ENCODE data around the gene HS3ST3B1.

DNA sequence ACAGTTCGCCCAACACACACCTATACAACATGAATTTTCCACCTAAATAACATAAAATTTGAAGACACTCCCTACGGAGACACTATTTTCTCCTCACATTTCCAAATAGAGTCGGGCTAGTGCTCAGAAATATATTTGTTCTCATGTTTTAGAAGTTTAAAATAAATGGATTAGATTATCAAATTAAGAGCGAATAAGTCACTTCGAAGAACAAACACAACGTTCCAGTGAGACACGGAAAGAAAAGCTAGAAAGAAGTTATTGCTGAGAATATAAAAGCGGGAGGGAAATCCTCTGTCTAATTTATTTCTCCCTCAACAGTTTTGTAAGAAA lies 2.0 kb upstream of the HS3ST3B1 start:
- TF ChIP-seq, protein P1, sequence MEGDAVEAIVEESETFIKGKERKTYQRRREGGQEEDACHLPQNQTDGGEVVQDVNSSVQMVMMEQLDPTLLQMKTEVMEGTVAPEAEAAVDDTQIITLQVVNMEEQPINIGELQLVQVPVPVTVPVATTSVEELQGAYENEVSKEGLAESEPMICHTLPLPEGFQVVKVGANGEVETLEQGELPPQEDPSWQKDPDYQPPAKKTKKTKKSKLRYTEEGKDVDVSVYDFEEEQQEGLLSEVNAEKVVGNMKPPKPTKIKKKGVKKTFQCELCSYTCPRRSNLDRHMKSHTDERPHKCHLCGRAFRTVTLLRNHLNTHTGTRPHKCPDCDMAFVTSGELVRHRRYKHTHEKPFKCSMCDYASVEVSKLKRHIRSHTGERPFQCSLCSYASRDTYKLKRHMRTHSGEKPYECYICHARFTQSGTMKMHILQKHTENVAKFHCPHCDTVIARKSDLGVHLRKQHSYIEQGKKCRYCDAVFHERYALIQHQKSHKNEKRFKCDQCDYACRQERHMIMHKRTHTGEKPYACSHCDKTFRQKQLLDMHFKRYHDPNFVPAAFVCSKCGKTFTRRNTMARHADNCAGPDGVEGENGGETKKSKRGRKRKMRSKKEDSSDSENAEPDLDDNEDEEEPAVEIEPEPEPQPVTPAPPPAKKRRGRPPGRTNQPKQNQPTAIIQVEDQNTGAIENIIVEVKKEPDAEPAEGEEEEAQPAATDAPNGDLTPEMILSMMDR (IDR thresholded peaks at IDR 0.05): no peak
- TF ChIP-seq POLR2A (IDR thresholded peaks at IDR 0.05): no peak
